ENCODE measurements around the gene CCDC39.

GRCh38 chr3:180570238-180570637 lies 109.1 kb downstream of the CCDC39 start:
- TF ChIP-seq CTCF (conservative IDR thresholded peaks at IDR 0.05; ENCODE audit: low read depth, low read length), result no peak
- no peak for TF ChIP-seq EZH2phosphoT487 (IDR thresholded peaks at IDR 0.05; ENCODE audit: borderline replicate concordance, low read length)
